Stimulated activated CD8-positive, alpha-beta memory T cell treated with anti-CD3 and anti-CD28 coated beads, Interleukin-2, amount 100 ng/mL, for 1 hour (primary cell): Measurements from ENCODE around the gene NPLOC4.

Experiments
- DNase-seq, 2 donors: peaks; one replicate each; pipeline ENCODE4 v3.0.0-alpha.2; 2020; ENCODE audit warnings: low read depth in 2 of 2

Gene NPLOC4

DNA sequence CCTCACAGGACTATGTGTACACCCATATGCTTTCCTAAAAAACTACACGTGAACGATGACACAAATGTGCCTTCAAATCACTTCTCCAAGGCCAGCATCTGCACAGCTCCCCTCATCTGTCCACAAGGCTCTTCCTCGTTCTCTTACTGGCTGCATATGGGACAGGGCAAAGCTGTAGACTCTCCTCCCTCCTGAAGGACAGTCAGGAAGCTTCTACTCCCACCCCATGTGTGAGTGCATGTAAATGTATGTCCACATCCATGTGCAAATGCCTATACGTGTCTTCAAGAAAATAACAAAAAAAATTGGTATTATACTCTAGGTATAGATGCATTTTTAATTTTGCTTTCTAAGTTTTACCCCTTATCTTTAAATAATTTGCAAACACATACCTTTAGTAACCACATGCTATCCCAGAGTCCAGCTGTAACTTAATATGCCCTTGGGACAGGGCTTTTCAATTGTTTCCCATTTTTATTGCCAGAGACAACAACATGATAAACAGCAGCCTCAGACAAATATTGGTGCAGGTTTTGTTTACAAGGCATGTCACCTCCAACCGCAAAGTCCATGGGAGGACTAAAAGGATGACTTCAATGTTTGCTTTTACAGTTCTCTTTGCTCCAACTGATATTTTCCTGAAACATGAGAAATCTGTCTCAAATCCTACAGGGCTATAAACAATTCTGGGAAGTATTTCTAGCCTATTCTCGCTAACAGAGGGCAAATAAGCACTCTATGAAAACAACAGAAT, 53.1 kb downstream of the NPLOC4 start:
- no peak for DNase-seq

- DNase-seq: no peak
Observed at GRCh38 chr17:81582749-81583148, 54.2 kb downstream of the NPLOC4 start.

GRCh38 chr17:81582341-81582740, 54.6 kb downstream of the NPLOC4 start:
- DNase-seq: no peak

GRCh38 chr17:81581758-81582157, 55.2 kb downstream of the NPLOC4 start:
- DNase-seq: no peak

DNA sequence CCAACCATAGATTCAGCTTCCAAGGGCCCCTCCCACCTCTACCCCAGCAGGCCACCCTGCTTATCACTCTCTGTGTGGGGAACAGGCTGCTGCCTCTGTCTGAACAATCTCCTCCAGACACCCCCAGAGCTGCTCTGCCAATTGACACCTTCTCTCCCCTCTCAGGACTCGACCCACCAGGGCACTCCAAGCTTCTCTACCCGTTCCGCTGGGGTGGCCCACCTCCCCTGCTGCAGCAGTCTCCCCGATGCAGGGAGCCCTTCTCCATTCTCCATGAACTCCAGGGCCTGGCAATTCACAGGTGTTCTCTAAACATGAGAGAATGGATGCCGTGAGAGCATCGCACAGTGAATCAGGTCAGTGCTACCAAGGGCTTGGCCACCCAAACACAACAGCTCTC, 56.4 kb downstream of the NPLOC4 start:
- DNase-seq: no peak

DNA sequence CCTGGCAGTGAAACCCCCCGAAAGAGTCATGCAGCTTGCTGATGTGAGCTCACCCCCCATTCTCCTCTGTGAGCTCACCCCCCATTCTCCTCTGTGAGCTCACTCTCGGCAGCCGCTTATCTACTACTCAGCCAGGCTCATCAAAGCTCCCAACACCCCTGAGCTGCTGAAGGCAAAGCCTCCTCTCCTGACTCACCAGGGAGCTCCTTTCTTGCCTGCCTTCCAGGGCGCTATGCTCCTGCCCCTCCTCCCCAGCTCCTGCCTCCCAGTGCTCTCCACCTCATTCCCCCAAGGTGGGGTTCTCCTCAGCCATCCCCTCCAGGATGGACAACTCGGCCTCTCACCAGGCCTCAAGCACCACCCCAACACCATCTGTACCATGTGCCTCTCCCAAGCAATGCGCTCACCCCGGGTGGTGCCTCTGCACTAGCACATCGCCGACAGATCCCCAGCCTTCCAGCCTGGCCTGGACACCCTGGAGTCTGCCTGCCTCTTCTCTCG, 57.0 kb downstream of the NPLOC4 start:
- no peak for DNase-seq

- no peak for DNase-seq
Observed at GRCh38 chr17:81579298-81579697, 57.6 kb downstream of the NPLOC4 start.

DNA sequence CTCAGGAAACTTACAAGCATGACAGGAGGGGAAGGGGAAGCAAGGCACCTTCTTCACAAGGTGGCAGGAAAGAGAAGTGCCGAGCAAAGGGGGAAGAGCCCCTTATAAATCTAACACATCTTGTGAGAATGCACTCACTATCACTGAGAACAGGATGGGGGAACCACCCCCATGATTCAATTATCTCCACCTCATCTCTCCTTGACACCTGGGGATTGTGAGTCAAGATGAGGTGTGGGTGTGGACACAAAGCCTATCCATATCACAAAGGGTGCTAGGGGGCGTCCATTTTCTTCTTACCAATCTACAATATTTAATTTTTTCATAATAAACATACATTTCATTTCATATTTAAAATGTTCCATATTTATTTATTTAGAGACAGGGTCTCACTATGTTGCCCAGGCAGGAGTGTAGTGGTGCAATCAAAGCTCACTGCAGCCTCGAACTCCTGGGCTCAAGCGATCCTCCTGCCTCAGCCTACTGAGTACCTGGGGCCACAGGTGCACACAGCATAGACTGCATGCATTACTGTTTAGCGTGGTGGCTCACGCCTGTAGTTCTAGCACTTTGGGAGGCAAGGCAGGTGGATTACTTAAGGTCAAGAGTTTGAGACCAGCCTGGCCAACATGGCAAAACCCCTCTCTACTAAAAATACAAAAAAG, 58.2 kb downstream of the NPLOC4 start:
- no peak for DNase-seq

DNA sequence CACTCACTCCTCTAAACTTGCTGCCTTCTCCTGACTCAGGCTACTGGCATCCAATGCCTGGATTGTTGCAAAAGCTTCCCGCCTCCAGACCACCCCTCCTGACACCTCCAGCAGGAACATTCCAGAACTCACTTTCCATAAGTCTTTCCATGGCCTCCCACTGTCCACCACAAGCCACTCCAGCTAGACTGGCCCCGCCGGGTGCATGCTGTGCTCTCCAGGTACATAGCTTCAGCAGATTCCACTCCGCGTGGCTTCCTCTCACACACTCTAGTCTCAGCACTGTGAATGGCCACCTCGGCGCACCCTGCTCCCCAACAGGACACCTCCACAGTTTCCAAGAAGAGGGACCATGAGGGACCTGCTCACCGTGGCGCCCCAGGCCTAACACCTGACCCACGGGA, 58.9 kb downstream of the NPLOC4 start:
- DNase-seq: no peak

DNA sequence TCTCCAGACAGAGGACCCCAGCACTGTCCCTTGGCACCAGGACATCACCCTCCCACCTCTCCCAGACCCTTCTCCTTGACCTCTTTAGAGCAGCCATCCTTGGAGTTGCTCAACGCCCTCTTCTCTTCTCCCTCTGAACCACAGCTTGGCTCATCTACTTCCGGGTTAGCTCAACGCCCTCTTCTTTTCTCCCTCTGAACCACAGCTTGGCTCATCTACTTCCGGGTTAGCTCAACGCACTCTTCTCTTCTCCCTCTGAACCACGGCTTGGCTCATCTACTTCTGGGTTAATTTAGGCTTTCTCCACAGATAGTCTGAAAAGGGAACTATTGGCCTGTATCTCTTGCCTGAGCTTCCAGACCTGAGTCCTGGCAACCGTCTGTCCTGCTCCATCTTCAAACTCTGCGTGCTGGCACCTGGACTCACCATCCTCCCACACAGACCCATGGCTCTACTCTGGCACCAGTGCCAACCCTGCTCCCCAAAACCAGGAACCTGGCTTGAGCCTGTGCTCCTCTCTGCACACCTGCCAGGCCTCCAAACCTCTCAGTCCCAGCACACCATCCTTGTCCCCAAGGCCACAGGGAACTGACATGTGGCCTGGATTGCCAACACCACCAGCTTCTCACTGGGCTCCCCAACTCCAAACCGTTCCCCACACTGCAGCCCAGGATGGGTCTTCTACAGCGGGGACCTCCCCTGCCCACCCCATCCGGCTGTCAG, 59.5 kb downstream of the NPLOC4 start:
- no peak for DNase-seq

- no peak for DNase-seq
Observed at GRCh38 chr17:81576621-81577277, 60.2 kb downstream of the NPLOC4 start.

- DNase-seq: no peak
Observed at GRCh38 chr17:81575836-81576235, 61.1 kb downstream of the NPLOC4 start.

- DNase-seq: no peak
Observed at GRCh38 chr17:81574643-81574956, 62.3 kb downstream of the NPLOC4 start.

DNA sequence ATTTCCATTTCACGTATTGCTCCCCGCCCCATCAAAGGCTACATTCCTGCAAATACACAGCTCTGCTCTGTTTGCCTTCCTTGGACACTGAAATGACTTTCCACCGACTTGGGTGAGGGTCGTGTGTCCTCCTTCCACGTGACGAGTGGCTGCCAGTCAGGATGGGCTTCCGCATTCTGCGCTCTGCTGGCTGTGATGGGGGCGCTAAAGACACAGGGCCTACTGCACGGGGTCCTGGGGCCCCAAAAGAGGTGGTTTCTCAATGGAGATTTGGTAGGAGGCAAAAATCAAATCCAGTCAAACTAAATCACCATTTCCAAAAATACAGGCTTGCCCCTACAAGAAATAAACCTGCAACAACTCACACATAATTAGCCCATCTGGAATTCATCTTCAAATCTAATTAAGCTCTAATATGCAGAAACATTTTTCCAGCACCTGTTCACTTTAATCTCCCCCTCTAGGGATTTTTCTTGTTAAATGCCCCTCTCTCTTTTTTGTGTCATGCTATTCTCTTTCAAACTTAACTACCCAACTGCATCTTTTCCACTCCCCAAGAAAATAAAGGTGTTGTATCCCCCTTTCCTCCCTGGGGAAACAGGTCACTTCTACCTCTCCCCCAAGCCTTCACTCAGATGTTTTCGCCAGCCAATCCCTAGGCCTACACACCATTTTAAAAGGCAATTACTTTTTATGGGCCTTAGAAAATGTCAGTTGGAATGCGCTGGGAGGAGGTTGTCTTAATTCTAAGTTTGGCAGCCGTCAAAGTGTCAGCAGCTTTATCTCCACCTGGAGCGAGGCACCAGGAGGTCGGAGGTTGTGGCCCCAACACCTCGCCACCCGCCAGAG, 62.9 kb downstream of the NPLOC4 start:
- DNase-seq: no peak

DNA sequence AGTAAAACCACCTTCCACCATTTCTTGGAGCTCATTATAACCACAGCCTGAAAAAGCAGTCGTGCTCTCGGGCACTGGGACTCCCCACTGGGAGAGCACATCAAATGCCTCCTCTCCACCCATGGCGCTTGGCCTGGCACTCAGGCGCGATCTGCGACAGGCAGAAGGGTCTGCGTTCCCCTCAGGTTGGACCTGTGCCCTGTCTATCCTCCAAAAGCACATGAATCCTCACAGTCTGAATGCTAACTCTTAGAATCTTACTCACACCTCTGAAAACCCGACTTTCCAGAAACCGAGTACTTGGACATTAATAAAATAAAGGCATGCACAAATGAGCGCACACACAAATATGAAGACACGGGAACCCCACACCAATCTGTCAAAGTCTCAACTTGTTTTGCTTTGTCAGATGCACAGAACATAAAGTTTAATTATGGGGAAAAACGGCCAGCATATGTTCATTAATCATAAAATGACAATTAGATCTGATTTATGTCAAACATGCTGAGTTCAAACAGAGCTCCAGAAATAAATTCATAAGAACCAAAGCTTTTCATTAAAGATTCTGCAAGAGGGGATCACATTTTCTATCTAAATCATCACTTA, 64.2 kb downstream of the NPLOC4 start:
- DNase-seq: no peak

- no peak for DNase-seq
Observed at GRCh38 chr17:81570964-81571363, 65.9 kb downstream of the NPLOC4 start.

DNA sequence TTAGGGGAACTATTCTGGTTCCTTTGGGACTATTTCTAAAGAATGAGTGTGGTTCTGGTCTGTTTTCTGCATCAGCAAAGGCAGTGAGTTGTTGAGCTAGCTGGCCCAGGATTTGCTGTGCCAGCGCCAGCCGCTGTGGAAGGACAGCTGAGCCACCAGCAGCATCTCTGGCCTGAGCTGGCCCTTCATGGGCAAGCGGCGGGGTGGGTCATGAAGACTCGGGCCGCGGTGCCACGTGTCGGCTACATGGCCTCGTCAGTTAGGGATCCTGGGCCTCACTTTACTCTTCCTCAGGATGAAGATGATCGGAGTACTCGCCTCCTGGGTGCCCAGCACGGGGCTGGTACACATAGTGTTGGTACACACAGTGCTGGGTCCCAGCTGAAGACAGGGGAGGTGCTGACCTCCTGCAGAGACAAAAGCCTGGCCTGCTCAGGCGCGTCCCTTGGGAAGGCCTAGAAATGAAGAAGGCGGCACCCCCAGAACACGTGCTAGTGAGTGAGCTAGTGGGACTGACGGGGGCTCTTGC, 66.9 kb downstream of the NPLOC4 start:
- DNase-seq: no peak

- no peak for DNase-seq
Observed at GRCh38 chr17:81568416-81568815, 68.5 kb downstream of the NPLOC4 start.

- DNase-seq: no peak
Observed at GRCh38 chr17:81567191-81567590, 69.7 kb downstream of the NPLOC4 start.

DNA sequence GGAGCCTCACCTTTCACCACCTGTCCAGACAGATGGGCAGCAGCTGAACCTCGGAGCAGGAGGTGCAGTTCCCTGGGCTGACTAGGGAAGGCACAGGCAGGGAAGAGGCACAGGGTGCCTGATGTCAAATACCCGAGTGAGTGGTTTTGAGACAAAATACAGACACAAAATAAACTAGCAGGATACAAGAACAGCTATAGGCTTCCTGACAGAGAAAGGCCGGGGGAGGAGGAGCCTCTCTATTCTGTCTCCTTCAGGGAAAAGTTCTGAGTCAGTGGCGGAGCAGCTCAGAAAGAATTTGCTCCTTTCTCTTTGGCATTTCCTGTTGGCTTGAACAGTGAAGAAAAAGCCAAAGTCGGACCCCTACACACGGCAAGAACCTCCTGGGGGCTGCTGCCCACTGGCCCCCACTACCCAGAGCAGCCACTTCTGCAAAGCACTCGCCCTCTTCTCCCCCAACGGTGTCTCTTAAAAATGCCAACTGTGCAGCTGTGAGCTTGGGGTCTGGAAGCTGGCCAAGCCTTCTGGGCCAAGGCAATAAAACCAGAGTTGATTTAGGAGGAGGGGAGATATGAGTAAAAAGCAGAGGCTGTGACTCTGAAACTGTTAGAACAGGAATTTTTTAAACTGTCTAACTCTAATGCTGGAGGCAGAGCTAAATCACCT, 70.3 kb downstream of the NPLOC4 start:
- DNase-seq: no peak
